Colonic mucosa (tissue), 4 donors: ENCODE data around the gene TM7SF3. TPM values are rescaled to one million over a fixed set of nuclear protein-coding genes. Genes with fewer than 3 reads are reported as not detected.

Source experiments
- DNase-seq: peaks from one replicate; pipeline ENCODE4 v3.0.0-alpha.2; 2020
- H3K27ac ChIP-seq: fragments of 200-600 bp; one replicate; pipeline ENCODE4 v1.8.0; 2021
- H3K27me3 ChIP-seq: fragments of 200-600 bp; one replicate; pipeline ENCODE4 v1.8.0; 2021
- H3K36me3 ChIP-seq: fragments of 200-600 bp; one replicate; pipeline ENCODE4 v1.8.0; 2021
- H3K4me1 ChIP-seq: fragments of 200-600 bp; one replicate; pipeline ENCODE4 v1.8.0; 2021; ENCODE audit warnings: mild to moderate bottlenecking
- H3K4me3 ChIP-seq: fragments of 200-600 bp; one replicate; pipeline ENCODE4 v1.8.0; 2021
- H3K9ac ChIP-seq, 2 donors: one replicate each; pipeline ENCODE4 v1.7.0; 2013; ENCODE audit warnings: control low read depth in 2 of 2, low read depth in 2 of 2, low read length in 2 of 2
- H3K9me3 ChIP-seq: fragments of 200-600 bp; one replicate; pipeline ENCODE4 v1.8.0; 2021
- intact Hi-C: fragments of 100-400 bp; cut with DNase I; formaldehyde crosslinking; loops from one replicate; pipeline ENCODE4 v1.14.1; 2022
- total RNA-seq, 2 donors: library from RNA; stranded (reverse); fragmentation: NEBNext Ultra II Directional in 1 of 2; extraction: Animal tissue kit (Norgen Biotek cat#: 25700) in 1 of 2; gene quantifications; one replicate each; pipeline ENCODE4 v1.2.1, GENCODE V29; 2021
- TF ChIP-seq, protein P1 (sequence below): fragments of 200-600 bp; IDR thresholded peaks from one replicate; pipeline ENCODE4 v1.8.0; 2022; ENCODE audit warnings: antibody characterized with exemption, mild to moderate bottlenecking
- donor health status: healthy.
- donor health status: DM: no; HTN: no; CAD: no.
- donor health status: DM: no; HTN: no; CAD: no.

Gene TM7SF3
- total RNA-seq, 2 donors from 2014 or later, result 50.0 to 59.1 TPM

DNA sequence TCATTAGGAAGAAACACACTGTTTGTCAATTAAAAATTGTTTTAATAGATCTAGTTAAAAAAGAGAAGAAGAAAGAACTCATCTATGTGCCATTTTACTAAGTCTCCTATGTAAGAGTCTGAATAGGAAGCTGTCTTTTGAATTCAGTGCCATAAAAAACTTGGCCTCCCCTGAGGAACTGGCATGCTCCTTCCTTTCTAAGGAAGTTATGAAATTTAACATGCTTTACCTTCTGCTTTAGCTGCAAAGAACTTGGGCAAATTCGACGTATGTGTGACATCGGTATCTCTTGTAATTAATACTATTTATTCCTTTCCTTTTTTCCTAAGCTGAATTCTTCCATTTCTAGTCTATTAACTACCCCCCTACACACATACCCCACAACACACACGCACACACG, 12.5 kb downstream of the TM7SF3 start:
- TF ChIP-seq, protein P1, sequence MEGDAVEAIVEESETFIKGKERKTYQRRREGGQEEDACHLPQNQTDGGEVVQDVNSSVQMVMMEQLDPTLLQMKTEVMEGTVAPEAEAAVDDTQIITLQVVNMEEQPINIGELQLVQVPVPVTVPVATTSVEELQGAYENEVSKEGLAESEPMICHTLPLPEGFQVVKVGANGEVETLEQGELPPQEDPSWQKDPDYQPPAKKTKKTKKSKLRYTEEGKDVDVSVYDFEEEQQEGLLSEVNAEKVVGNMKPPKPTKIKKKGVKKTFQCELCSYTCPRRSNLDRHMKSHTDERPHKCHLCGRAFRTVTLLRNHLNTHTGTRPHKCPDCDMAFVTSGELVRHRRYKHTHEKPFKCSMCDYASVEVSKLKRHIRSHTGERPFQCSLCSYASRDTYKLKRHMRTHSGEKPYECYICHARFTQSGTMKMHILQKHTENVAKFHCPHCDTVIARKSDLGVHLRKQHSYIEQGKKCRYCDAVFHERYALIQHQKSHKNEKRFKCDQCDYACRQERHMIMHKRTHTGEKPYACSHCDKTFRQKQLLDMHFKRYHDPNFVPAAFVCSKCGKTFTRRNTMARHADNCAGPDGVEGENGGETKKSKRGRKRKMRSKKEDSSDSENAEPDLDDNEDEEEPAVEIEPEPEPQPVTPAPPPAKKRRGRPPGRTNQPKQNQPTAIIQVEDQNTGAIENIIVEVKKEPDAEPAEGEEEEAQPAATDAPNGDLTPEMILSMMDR, result no peak
- intact Hi-C loops, result no loop called here
- no peak overlapping the region for H3K4me3 ChIP-seq
- H3K36me3 ChIP-seq, result no peaks in the 10 kb centered on the region
- H3K4me1 ChIP-seq, result no peaks in the 10 kb centered on the region
- DNase-seq, result no peak
- H3K9ac ChIP-seq, result no peak overlapping the region
- no peak overlapping the region for H3K27ac ChIP-seq
- H3K9me3 ChIP-seq, result no peaks in the 10 kb centered on the region
- no peaks in the 10 kb centered on the region for H3K27me3 ChIP-seq

DNA sequence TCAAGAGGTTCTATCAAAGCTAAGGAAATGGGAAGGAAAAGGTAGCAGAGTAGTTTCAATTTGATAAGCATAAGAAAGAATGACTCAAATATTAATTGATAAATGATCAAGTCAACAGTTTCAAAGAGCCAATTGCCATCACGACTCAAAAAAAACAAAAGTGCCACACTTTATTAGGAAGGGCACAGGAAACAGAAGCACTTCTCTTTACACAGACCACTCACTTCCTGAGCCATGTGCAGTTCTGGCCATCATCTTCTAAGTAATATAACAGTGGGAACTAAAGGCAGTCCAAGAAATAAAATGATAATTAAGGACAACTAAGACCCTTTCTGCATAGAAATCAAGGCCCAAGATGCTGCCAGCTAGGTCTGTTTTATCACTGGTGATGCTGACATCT, 13.2 kb downstream of the TM7SF3 start:
- intact Hi-C loops, result no loop called here
- TF ChIP-seq, protein P1, result no peak

DNA sequence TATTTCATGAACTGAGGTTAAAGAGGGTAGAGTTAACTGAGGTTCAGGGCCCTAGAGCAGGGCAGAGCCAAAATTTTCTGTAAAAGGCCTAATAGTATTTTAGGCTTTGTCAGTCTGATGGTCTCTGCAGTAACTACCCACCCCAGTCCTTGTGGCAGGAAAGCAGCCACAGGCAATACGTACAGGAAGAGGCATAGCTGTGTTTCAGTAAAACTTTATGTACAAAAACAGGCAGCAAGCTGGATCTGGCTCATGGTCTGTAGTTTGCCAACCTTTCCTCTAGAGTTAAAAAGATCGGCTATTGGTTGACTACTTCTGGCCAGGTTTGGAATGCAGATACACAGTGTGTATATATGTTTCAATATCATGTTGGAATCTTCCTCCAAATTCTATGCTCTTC, 17.2 kb downstream of the TM7SF3 start:
- Histone ChIP-seq H3K27ac (no peak overlapping the region), H3K27me3 (no peaks in the 10 kb centered on the region), H3K36me3 (no peaks in the 10 kb centered on the region), H3K9ac (no peak overlapping the region), H3K4me1 (no peaks in the 10 kb centered on the region), H3K4me3 (no peak overlapping the region), H3K9me3 (no peaks in the 10 kb centered on the region)
- DNase-seq, result no peak
- TF ChIP-seq, protein P1, result no peak
- intact Hi-C loops, result no loop called here

More for the DNA sequence above, 13.2 kb downstream of the TM7SF3 start:
- H3K36me3 ChIP-seq, result no peaks in the 10 kb centered on the region
- no peak overlapping the region for H3K9ac ChIP-seq
- H3K9me3 ChIP-seq, result no peaks in the 10 kb centered on the region
- H3K27ac ChIP-seq, result no peak overlapping the region
- H3K4me3 ChIP-seq, result no peak overlapping the region
- no peak for DNase-seq
- H3K27me3 ChIP-seq, result no peaks in the 10 kb centered on the region
- no peaks in the 10 kb centered on the region for H3K4me1 ChIP-seq

DNA sequence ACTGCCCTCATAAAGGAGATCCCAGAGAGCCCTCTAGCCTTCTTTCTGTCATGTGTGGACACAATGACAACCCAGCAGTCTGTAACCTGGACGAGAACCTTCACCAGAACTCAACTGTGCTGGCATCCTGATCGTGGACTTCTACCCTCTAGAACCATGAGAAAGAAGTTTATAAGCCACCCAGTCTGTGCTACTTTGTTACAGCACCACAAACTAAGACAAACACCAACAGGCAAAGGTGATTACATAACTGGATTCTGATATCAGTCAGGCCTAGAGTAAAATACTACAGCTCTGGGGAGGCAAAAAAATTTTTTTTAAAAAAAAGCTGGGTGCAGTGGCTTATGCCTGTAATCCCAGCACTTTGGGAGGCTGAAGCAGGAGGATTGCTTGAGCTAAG, 18.5 kb downstream of the TM7SF3 start:
- H3K36me3 ChIP-seq, result no peaks in the 10 kb centered on the region

DNA sequence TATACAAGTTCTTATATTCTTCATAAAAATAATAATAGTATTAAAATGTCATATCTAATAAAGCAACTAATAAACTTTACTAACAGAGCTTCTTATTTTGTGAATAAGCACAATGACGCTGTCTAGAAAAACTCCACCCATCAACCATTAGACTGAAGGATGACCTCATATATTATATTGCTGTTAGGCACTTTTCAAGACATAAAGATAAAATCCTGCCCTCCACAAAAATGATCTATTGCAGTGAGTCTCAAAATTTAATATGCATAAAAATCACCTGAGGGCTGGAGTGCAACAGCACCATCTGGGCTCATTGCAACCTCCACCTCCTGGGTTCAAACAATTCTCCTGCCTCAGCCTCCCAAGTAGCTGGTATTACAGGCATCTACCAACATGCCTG, 20.1 kb downstream of the TM7SF3 start:
- no peaks in the 10 kb centered on the region for H3K4me1 ChIP-seq
- no peak overlapping the region for H3K27ac ChIP-seq
- H3K4me3 ChIP-seq, result no peak overlapping the region
- TF ChIP-seq, protein P1, result no peak
- H3K9me3 ChIP-seq, result no peaks in the 10 kb centered on the region
- H3K27me3 ChIP-seq, result no peaks in the 10 kb centered on the region
- no peak overlapping the region for H3K9ac ChIP-seq
- intact Hi-C loops, result no loop called here
- DNase-seq, result no peak
- H3K36me3 ChIP-seq, result no peaks in the 10 kb centered on the region

More for the DNA sequence above, 18.5 kb downstream of the TM7SF3 start:
- intact Hi-C loops, result no loop called here
- no peak overlapping the region for H3K4me3 ChIP-seq
- H3K27ac ChIP-seq, result no peak overlapping the region
- no peaks in the 10 kb centered on the region for H3K27me3 ChIP-seq
- no peaks in the 10 kb centered on the region for H3K4me1 ChIP-seq
- TF ChIP-seq, protein P1, result no peak
- no peak for DNase-seq
- no peak overlapping the region for H3K9ac ChIP-seq
- no peaks in the 10 kb centered on the region for H3K9me3 ChIP-seq

DNA sequence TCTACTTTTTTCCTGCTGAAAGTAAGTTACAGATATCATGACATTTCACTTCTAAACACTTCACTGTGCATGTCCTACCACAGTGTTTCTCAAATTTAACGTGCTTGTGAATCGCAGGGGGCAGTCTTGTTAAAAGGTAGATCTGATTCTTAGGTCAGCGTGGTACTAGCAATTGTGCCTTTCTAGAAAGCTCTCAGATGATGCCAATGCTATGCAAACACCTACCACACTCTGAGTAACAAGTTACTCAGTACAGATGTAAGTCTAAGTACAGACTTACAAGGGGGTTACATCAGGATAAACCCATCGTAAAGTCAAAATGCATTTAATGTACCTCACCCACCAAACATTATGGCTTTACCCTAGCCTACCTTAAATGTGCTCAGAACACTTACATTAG, 22.4 kb downstream of the TM7SF3 start:
- TF ChIP-seq, protein P1, result no peak
- H3K4me1 ChIP-seq, result no peaks in the 10 kb centered on the region
- no peaks in the 10 kb centered on the region for H3K27me3 ChIP-seq
- H3K4me3 ChIP-seq, result no peak overlapping the region
- H3K36me3 ChIP-seq, result no peaks in the 10 kb centered on the region
- no peak overlapping the region for H3K9ac ChIP-seq
- H3K9me3 ChIP-seq, result no peaks in the 10 kb centered on the region
- no peak overlapping the region for H3K27ac ChIP-seq
- DNase-seq, result no peak
- intact Hi-C loops, result no loop called here
